ENCODE results near the gene TSEN54.

- TF ChIP-seq CTCF (IDR thresholded peaks at IDR 0.05) = no peak
- TF ChIP-seq POLR2A (IDR thresholded peaks at IDR 0.05) = no peak
Measured at GRCh38 chr17:75531721-75532072, 15.4 kb downstream of the TSEN54 start.
